Heart left ventricle (tissue), 16 donors: ENCODE measurements around the gene PLPPR2. TPM values are rescaled to one million over a fixed set of nuclear protein-coding genes. Genes with fewer than 3 reads are reported as not detected.

Experiments
- ATAC-seq, 4 donors: fragments of 200-7000 bp; cut with Tn5 transposase; one replicate each; pipeline ENCODE4 v1.9.1; 2020 to 2022; ENCODE audit warnings: moderate library complexity in 4 of 4, mild to moderate bottlenecking in 3 of 4, moderate number of reproducible peaks in 1 of 4
- DNase-seq, 5 donors: peaks; one replicate each; pipeline ENCODE4 v3.0.0-alpha.2; 2020
- H3K27ac ChIP-seq, 12 donors: fragments of 200-600 bp; sonication (generic) in 4 of 12; one replicate each; pipeline versions ENCODE4 v1.5.0 to v1.8.0; 2016 to 2022; ENCODE audit warnings: mild to moderate bottlenecking in 2 of 12
- H3K27me3 ChIP-seq, 9 donors: fragments of 200-600 bp; sonication (generic) in 2 of 9; one replicate each; pipeline versions ENCODE4 v1.5.1 to v1.8.0; 2016 to 2022; ENCODE audit warnings: mild to moderate bottlenecking in 3 of 9
- H3K36me3 ChIP-seq, 9 donors: fragments of 200-600 bp; sonication (generic) in 2 of 9; one replicate each; pipeline versions ENCODE4 v1.5.0 to v1.8.0; 2018 to 2022; ENCODE audit warnings: mild to moderate bottlenecking in 2 of 9
- H3K4me1 ChIP-seq, 12 donors: fragments of 200-600 bp; sonication (generic) in 4 of 12; one replicate each; pipeline versions ENCODE4 v1.5.0 to v1.8.0; 2016 to 2022; ENCODE audit warnings: mild to moderate bottlenecking in 3 of 12
- H3K4me3 ChIP-seq, 12 donors: fragments of 200-600 bp; sonication (generic) in 4 of 12; one replicate each; pipeline versions ENCODE4 v1.5.0 to v1.8.0; 2017 to 2022; ENCODE audit warnings: mild to moderate bottlenecking in 9 of 12, moderate library complexity in 4 of 12
- H3K9me3 ChIP-seq, 12 donors: fragments of 200-600 bp; sonication (generic) in 4 of 12; one replicate each; pipeline versions ENCODE4 v1.5.0 to v1.8.0; 2016 to 2022; ENCODE audit warnings: mild to moderate bottlenecking in 1 of 12
- POLR2A ChIP-seq, 2 donors: fragments of 450-650 bp; IDR thresholded peaks; one replicate each; pipeline ENCODE4 v1.6.1; 2017; ENCODE audit warnings: antibody characterized with exemption in 2 of 2, mild to moderate bottlenecking in 2 of 2, moderate library complexity in 2 of 2
- WGBS, 4 donors: extraction: QIAGEN DNeasy Blood & Tissue Kit in 2 of 4; methylation state at CpG; one replicate each; pipeline versions ENCODE4 v1.1.5 to v1.1.7; 2013 to 2018; 5-methylcytosine and 5-hydroxymethylcytosine counted together
- intact Hi-C, 10 donors: fragments of 100-400 bp; cut with DNase I; formaldehyde crosslinking; loops; one replicate each; pipeline versions ENCODE4 v1.11.1 to v1.14.2; 2022
- polyA plus RNA-seq, 2 donors: library from polyadenylated mRNA; stranded (reverse); fragments of 200-250 nt; gene quantifications; one replicate each; pipeline ENCODE4 v1.2.3, GENCODE V29; 2013
- total RNA-seq, 9 donors: library from RNA; depleted of rRNA in 2 of 9; stranded (reverse); fragments of >200 nt in 2 of 9; fragmentation: NEBNext Ultra II Directional in 3 of 9; extraction: Animal tissue kit (Norgen Biotek cat#: 25700) in 3 of 9; gene quantifications; one replicate each; pipeline versions ENCODE4 v1.1.0 to v1.2.4, GENCODE V29; 2016 to 2023
- TF ChIP-seq, protein P1 (sequence below), 12 donors: fragments of 200-600 bp; sonication (generic) in 4 of 12; IDR thresholded peaks; one replicate each; pipeline versions ENCODE4 v1.5.0 to v1.8.0; 2018 to 2022; ENCODE audit warnings: antibody characterized with exemption in 12 of 12, mild to moderate bottlenecking in 5 of 12
- donor health status: ischemic (EF 13 %, LVEDD 7.1; RV severe dilation, severe dysfunction).
- donor health status: healthy with polysubstance abuse.
- donor health status: DM: no; HTN: yes; CAD: no.
- donor health status: DM: no; HTN: no; CAD: no.
- donor health status: ischemic (EF 25% LVEDD 6.9; RV normal size, moderate dysfunction).
- donor health status: ischemic (EF 25% LVEDD 5.7; RV mildly dilated, moderate dysfunction).
- donor health status: healthy.
- donor health status: DM: yes; HTN: yes; CAD: no.
- donor health status: ischemic (EF 35%, LVEDD 5.7; RV mildly dilated, moderate dysfunction).
- donor health status: nonischemic (EF 11% LVEDD 7.7; RV severe dilation, severe dysfunction).
- donor health status: DM: yes; HTN: yes; CAD: no.
- donor health status: PGD.
- donor health status: ischemic (EF 29% LVEDD 5.4; RV normal size, mild dysfunction).
- donor health status: nonischemic (EF 23%, LVEDD 6.1; RV moderate dilation, normal function).

Gene PLPPR2
- total and polyA plus RNA-seq, 11 donors, result 4.5 to 24.8 (median 11.2) TPM

GRCh38 chr19:11324079-11324661, 31.1 kb upstream of the PLPPR2 start:
- 23 to 39% (median 27%) methylated on average over 10 of the region's 10 CpGs for WGBS, 4 donors
- Histone ChIP-seq H3K36me3 (peaks cover 0 to 38% (median 16%) of the 10 kb centered on the region in 9 donors), H3K4me3 (peak overlapping the region in 1 of 12 donors; percentile 12), H3K9me3 (no peaks in the 10 kb centered on the region), H3K27ac (peak overlapping the region in 11 of 12 donors; percentile 36 to 89 (median 69)), H3K27me3 (no peaks in the 10 kb centered on the region), H3K4me1 (peaks cover 0 to 59% (median 16%) of the 10 kb centered on the region in 12 donors)
- intact Hi-C loops, result no loop called here
- TF ChIP-seq POLR2A (IDR thresholded peaks at IDR 0.05), result no peak
- TF ChIP-seq, protein P1, sequence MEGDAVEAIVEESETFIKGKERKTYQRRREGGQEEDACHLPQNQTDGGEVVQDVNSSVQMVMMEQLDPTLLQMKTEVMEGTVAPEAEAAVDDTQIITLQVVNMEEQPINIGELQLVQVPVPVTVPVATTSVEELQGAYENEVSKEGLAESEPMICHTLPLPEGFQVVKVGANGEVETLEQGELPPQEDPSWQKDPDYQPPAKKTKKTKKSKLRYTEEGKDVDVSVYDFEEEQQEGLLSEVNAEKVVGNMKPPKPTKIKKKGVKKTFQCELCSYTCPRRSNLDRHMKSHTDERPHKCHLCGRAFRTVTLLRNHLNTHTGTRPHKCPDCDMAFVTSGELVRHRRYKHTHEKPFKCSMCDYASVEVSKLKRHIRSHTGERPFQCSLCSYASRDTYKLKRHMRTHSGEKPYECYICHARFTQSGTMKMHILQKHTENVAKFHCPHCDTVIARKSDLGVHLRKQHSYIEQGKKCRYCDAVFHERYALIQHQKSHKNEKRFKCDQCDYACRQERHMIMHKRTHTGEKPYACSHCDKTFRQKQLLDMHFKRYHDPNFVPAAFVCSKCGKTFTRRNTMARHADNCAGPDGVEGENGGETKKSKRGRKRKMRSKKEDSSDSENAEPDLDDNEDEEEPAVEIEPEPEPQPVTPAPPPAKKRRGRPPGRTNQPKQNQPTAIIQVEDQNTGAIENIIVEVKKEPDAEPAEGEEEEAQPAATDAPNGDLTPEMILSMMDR (IDR thresholded peaks at IDR 0.05), result no peak
- ATAC-seq (peak; percentile 79 to 95 (median 91)), DNase-seq (peak; percentile 65 to 84 (median 76))

- intact Hi-C loops, result no loop called here
- DNase-seq (no peak), ATAC-seq (peak in 1 of 4 donors; percentile 14)
- peaks cover 0 to 45% (median 20%) of the 10 kb centered on the region in 9 donors for H3K36me3 ChIP-seq
- WGBS, 4 donors, result 65 to 79% (median 76%) methylated on average over 8 to 17 of the region's 17 CpGs
- peak overlapping the region in 11 of 12 donors; percentile 27 to 89 (median 65) for H3K27ac ChIP-seq
- no peak for TF ChIP-seq POLR2A (IDR thresholded peaks at IDR 0.05)
- TF ChIP-seq, protein P1 (IDR thresholded peaks at IDR 0.05), result no peak
- no peaks in the 10 kb centered on the region for H3K27me3 ChIP-seq
- H3K4me3 ChIP-seq, result no peak overlapping the region
- peaks cover 0 to 54% (median 16%) of the 10 kb centered on the region in 12 donors for H3K4me1 ChIP-seq
- no peaks in the 10 kb centered on the region for H3K9me3 ChIP-seq
Observed at GRCh38 chr19:11324748-11325389, 30.4 kb upstream of the PLPPR2 start.

- H3K36me3 ChIP-seq, result peaks cover 0 to 51% (median 24%) of the 10 kb centered on the region in 9 donors
- WGBS, 4 donors, result 87 to 97% (median 94%) methylated on average over 7 of the region's 7 CpGs
- H3K27me3 ChIP-seq, result no peaks in the 10 kb centered on the region
- ATAC-seq (no peak), DNase-seq (no peak)
- peak overlapping the region in 1 of 12 donors; percentile 89 for H3K27ac ChIP-seq
- no peak overlapping the region for H3K4me3 ChIP-seq
- intact Hi-C loops, result no loop called here
- H3K9me3 ChIP-seq, result no peaks in the 10 kb centered on the region
- peaks cover 0 to 50% (median 16%) of the 10 kb centered on the region in 12 donors for H3K4me1 ChIP-seq
- TF ChIP-seq POLR2A (IDR thresholded peaks at IDR 0.05), result no peak
- TF ChIP-seq, protein P1 (IDR thresholded peaks at IDR 0.05), result no peak
Observed at GRCh38 chr19:11325544-11325943, 29.7 kb upstream of the PLPPR2 start.

GRCh38 chr19:11330127-11330526, 25.1 kb upstream of the PLPPR2 start:
- Histone ChIP-seq H3K27me3 (no peaks in the 10 kb centered on the region), H3K36me3 (peaks cover 0 to 96% (median 52%) of the 10 kb centered on the region in 9 donors), H3K4me3 (no peak overlapping the region), H3K4me1 (peaks cover 0 to 5% (median 0%) of the 10 kb centered on the region in 12 donors), H3K9me3 (peaks cover 0 to 3% (median 0%) of the 10 kb centered on the region in 12 donors), H3K27ac (no peak overlapping the region)
- ATAC-seq, result no peak
- intact Hi-C loops, result no loop called here
- WGBS, 4 donors, result 80 to 88% (median 84%) methylated on average over 4 of the region's 4 CpGs
- TF ChIP-seq, protein P1 (IDR thresholded peaks at IDR 0.05), result no peak
- no peak for TF ChIP-seq POLR2A (IDR thresholded peaks at IDR 0.05)
- no peak for DNase-seq
